ENCODE results near the gene STUM. TPM values are rescaled to one million over a fixed set of nuclear protein-coding genes. Genes with fewer than 3 reads are reported as not detected.

Gene STUM
- total RNA-seq, 1 experiment from 2014 or later, result not detected

DNA sequence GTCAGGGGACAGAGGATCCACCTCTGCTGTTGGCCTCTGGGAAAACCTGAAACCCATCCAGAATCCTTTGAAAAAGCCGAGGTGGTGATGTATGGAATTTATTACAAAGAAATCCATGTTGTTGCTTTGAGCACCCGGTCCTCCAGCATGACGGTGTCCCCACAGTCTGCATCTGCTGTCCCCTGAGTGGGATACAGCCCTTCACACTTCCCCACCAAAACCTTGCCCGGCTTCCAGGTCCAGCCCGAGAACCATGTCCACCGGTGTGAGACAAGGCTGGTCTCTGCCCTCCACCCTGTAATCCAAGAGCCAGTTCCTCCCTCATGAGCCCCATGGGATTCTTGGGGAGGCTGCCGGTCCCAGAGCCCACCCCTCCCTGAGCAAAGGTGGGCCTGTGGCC, 70.5 kb downstream of the STUM start:
- H3K36me3 Mint-ChIP-seq (ENCODE audit: insufficient read depth, unreplicated experiment), result no peaks in the 10 kb centered on the region
- CTCF ChIA-PET, result no interaction called here
- no peak overlapping the region for H3K4me3 Mint-ChIP-seq (ENCODE audit: low read depth, unreplicated experiment)
- TF ChIP-seq, protein P1, sequence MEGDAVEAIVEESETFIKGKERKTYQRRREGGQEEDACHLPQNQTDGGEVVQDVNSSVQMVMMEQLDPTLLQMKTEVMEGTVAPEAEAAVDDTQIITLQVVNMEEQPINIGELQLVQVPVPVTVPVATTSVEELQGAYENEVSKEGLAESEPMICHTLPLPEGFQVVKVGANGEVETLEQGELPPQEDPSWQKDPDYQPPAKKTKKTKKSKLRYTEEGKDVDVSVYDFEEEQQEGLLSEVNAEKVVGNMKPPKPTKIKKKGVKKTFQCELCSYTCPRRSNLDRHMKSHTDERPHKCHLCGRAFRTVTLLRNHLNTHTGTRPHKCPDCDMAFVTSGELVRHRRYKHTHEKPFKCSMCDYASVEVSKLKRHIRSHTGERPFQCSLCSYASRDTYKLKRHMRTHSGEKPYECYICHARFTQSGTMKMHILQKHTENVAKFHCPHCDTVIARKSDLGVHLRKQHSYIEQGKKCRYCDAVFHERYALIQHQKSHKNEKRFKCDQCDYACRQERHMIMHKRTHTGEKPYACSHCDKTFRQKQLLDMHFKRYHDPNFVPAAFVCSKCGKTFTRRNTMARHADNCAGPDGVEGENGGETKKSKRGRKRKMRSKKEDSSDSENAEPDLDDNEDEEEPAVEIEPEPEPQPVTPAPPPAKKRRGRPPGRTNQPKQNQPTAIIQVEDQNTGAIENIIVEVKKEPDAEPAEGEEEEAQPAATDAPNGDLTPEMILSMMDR (IDR thresholded peaks at IDR 0.05; ENCODE audit: unreplicated experiment), result no peak
- no peaks in the 10 kb centered on the region for H3K9me3 Mint-ChIP-seq (ENCODE audit: low read depth, unreplicated experiment)
- BruUV-seq (replicated peaks), result no TSS peak
- intact Hi-C loops (cut with micrococcal nuclease; ENCODE audit: unreplicated experiment), result no loop called here
- no peaks in the 10 kb centered on the region for H3K4me1 Mint-ChIP-seq (ENCODE audit: low read depth, unreplicated experiment)
- no peak overlapping the region for H3K27ac Mint-ChIP-seq (ENCODE audit: unreplicated experiment)
- H3K27me3 Mint-ChIP-seq (ENCODE audit: unreplicated experiment), result peaks cover 77% of the 10 kb centered on the region
- no peak for DNase-seq

DNA sequence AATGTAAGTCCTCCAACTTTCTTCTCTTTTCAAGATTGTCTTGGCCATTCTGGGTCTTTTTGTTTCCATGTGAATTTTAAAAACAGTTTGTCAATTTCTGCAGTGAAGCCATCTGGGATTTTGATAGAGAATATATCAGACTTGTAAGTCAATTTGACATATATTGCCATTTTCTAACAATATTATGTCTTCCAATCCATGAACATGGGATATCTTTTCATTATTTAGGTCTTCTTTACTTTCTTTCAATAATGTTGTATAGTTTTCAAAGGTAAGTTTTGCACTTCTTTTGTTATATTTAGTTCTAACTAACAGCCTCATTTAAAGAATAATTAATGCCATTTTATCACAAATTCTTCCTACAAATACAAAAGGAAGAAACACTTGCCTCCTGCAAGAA, 73.4 kb downstream of the STUM start:
- TF ChIP-seq, protein P1 (IDR thresholded peaks at IDR 0.05; ENCODE audit: unreplicated experiment), result no peak
- DNase-seq, result no peak
- peaks cover 70% of the 10 kb centered on the region for H3K27me3 Mint-ChIP-seq (ENCODE audit: unreplicated experiment)
- no peaks in the 10 kb centered on the region for H3K9me3 Mint-ChIP-seq (ENCODE audit: low read depth, unreplicated experiment)
- no TSS peak for BruUV-seq (replicated peaks)
- no peaks in the 10 kb centered on the region for H3K36me3 Mint-ChIP-seq (ENCODE audit: insufficient read depth, unreplicated experiment)
- intact Hi-C loops (cut with micrococcal nuclease; ENCODE audit: unreplicated experiment), result no loop called here
- no peak overlapping the region for H3K4me3 Mint-ChIP-seq (ENCODE audit: low read depth, unreplicated experiment)
- CTCF ChIA-PET, result no interaction called here
- H3K27ac Mint-ChIP-seq (ENCODE audit: unreplicated experiment), result no peak overlapping the region
- no peaks in the 10 kb centered on the region for H3K4me1 Mint-ChIP-seq (ENCODE audit: low read depth, unreplicated experiment)

DNA sequence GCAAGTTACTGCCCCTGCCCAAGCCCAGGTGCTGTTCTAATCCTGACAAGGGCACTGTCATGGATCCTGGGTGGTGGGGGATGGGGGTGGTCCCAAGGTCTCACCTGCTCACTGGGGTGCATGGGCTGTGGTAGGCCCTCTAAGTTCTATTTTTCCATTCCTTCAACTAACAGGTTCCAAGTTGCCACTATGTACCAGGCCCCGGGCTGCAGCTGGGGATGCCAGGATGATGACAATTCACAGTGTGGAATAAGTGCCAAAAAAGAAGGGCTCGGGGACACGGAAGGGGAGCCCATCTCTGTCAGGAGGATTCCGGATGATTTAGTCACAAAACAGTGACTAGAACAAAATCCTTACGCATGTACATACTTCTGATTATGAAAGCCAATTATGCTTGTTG, 76.0 kb downstream of the STUM start:
- H3K27me3 Mint-ChIP-seq (ENCODE audit: unreplicated experiment), result peaks cover 54% of the 10 kb centered on the region
- no peaks in the 10 kb centered on the region for H3K36me3 Mint-ChIP-seq (ENCODE audit: insufficient read depth, unreplicated experiment)
- DNase-seq, result no peak
- no peak overlapping the region for H3K4me3 Mint-ChIP-seq (ENCODE audit: low read depth, unreplicated experiment)
- intact Hi-C loops (cut with micrococcal nuclease; ENCODE audit: unreplicated experiment), result no loop called here
- H3K9me3 Mint-ChIP-seq (ENCODE audit: low read depth, unreplicated experiment), result no peaks in the 10 kb centered on the region
- TF ChIP-seq, protein P1 (IDR thresholded peaks at IDR 0.05; ENCODE audit: unreplicated experiment), result no peak
- no TSS peak for BruUV-seq (replicated peaks)
- H3K4me1 Mint-ChIP-seq (ENCODE audit: low read depth, unreplicated experiment), result no peaks in the 10 kb centered on the region
- CTCF ChIA-PET, result interaction anchor here (0.7 kb wide), 3 partner anchors 14 to 168 kb away, joined by 3 to 5 read pairs (median 5); no protein-coding TSS in a partner anchor
- no peak overlapping the region for H3K27ac Mint-ChIP-seq (ENCODE audit: unreplicated experiment)

GRCh38 chr1:226625326-226625725, 76.8 kb downstream of the STUM start:
- Mint-ChIP-seq H3K4me1 (ENCODE audit: low read depth, unreplicated experiment) (no peaks in the 10 kb centered on the region), H3K27ac (ENCODE audit: unreplicated experiment) (peak overlapping the region; percentile 5), H3K36me3 (ENCODE audit: insufficient read depth, unreplicated experiment) (no peaks in the 10 kb centered on the region), H3K27me3 (ENCODE audit: unreplicated experiment) (peaks cover 49% of the 10 kb centered on the region), H3K4me3 (ENCODE audit: low read depth, unreplicated experiment) (no peak overlapping the region), H3K9me3 (ENCODE audit: low read depth, unreplicated experiment) (no peaks in the 10 kb centered on the region)
- DNase-seq, result no peak
- intact Hi-C loops (cut with micrococcal nuclease; ENCODE audit: unreplicated experiment), result no loop called here
- TF ChIP-seq, protein P1 (IDR thresholded peaks at IDR 0.05; ENCODE audit: unreplicated experiment), result no peak
- BruUV-seq (replicated peaks), result no TSS peak
- CTCF ChIA-PET, result interaction anchor here (0.7 to 1.1 kb wide), 2 partner anchors 76 to 167 kb away, joined by 3 read pairs; partner anchors contain the start of gene STUM

Data from Calu3 (cell line).